K562 (cell line): Measurements from ENCODE around the gene PRKAA1. TPM values are rescaled to one million over a fixed set of nuclear protein-coding genes. Genes with fewer than 3 reads are reported as not detected.

Source experiments
- ADNP ChIP-seq: fragments of 200-800 bp; sonication (Bioruptor generic); IDR thresholded peaks from 2 replicates; pipeline ENCODE4 v1.6.1; 2016; ENCODE audit warnings: missing genetic modification characterization, missing compliant biosample characterization
- CBFB ChIP-seq: sonication (generic); formaldehyde crosslinking; IDR thresholded peaks from 2 replicates; pipeline ENCODE4 v1.4.0; 2020; ENCODE audit warnings: mild to moderate bottlenecking, missing genetic modification reagents
- CBX3 ChIP-seq, 2 experiments: IDR thresholded peaks; 1 replicate in 1 of 2; 2 replicates in 1 of 2; pipeline ENCODE4 v1.6.1; 2012; ENCODE audit warnings: inconsistent platforms in 2 of 2, low read length in 2 of 2, borderline replicate concordance in 1 of 2, control low read depth in 1 of 2
- DMBX1 ChIP-seq: fragments of 250-450 bp; sonication (Bioruptor Pico); IDR thresholded peaks from 2 replicates; pipeline ENCODE4 v1.8.0; 2022; ENCODE audit warnings: inconsistent platforms, mild to moderate bottlenecking, moderate library complexity, borderline replicate concordance
- FOXJ3 ChIP-seq: sonication (generic); formaldehyde crosslinking; IDR thresholded peaks from 2 replicates; pipeline ENCODE4 v1.4.0; 2020; ENCODE audit warnings: mild to moderate bottlenecking, missing genetic modification reagents
- KAT7 ChIP-seq: sonication (generic); formaldehyde crosslinking; IDR thresholded peaks from 2 replicates; pipeline ENCODE4 v1.8.0; 2022; ENCODE audit warnings: missing genetic modification reagents, mild to moderate bottlenecking, borderline replicate concordance
- LARP7 ChIP-seq: fragments of 450-650 bp; IDR thresholded peaks from 2 replicates; pipeline ENCODE4 v1.6.1; 2016
- LEF1 ChIP-seq: fragments of 450-650 bp; IDR thresholded peaks from 2 replicates; pipeline ENCODE4 v1.6.1; 2016; ENCODE audit warnings: mild to moderate bottlenecking
- MEF2A ChIP-seq: IDR thresholded peaks from 2 replicates; pipeline ENCODE4 v1.6.1; 2011; ENCODE audit warnings: low read depth, mild to moderate bottlenecking, low read length, moderate library complexity; ENCODE audit not compliant: control insufficient read depth
- MYC ChIP-seq, 2 experiments: fragments of 250-450 bp in 1 of 2; sonication (Bioruptor Pico) in 1 of 2; IDR thresholded peaks; 2 replicates each; pipeline versions ENCODE4 v1.5.1 to v1.6.1; 2012 to 2021; ENCODE audit warnings: low read depth in 2 of 2, borderline replicate concordance in 1 of 2, improper control_type of control experiment in 1 of 2, low read length in 1 of 2, mild to moderate bottlenecking in 1 of 2, moderate library complexity in 1 of 2
- NR1H2 ChIP-seq: sonication (generic); formaldehyde crosslinking; IDR thresholded peaks from 2 replicates; pipeline ENCODE4 v1.4.0; 2020; ENCODE audit warnings: mild to moderate bottlenecking, missing genetic modification reagents
- OTX1 ChIP-seq: fragments of 450-650 bp; formaldehyde crosslinking; IDR thresholded peaks from 2 replicates; pipeline ENCODE4 v1.4.0; 2022; ENCODE audit warnings: mild to moderate bottlenecking
- PHF20 ChIP-seq: fragments of 450-650 bp; IDR thresholded peaks from 2 replicates; pipeline ENCODE4 v1.6.1; 2018; ENCODE audit not compliant: partially characterized antibody
- PHTF2 ChIP-seq: fragments of 250-450 bp; sonication (Bioruptor Pico); IDR thresholded peaks from 2 replicates; pipeline ENCODE4 v1.5.0; 2021; ENCODE audit warnings: mild to moderate bottlenecking
- PTBP1 ChIP-seq: fragments of 200-400 bp; formaldehyde crosslinking; IDR thresholded peaks from 2 replicates; pipeline ENCODE4 v1.6.1; 2017; ENCODE audit warnings: low read depth, low read length
- RUNX1 ChIP-seq: sonication (generic); IDR thresholded peaks from 2 replicates; pipeline ENCODE4 v1.6.1; 2016; ENCODE audit warnings: antibody characterized with exemption, low read depth
- SAFB2 ChIP-seq: fragments of 200-400 bp; formaldehyde crosslinking; IDR thresholded peaks from 2 replicates; pipeline ENCODE4 v1.6.1; 2018; ENCODE audit warnings: borderline replicate concordance, low read length, low read depth, moderate library complexity; ENCODE audit not compliant: severe bottlenecking
- SFPQ ChIP-seq: fragments of 200-400 bp; formaldehyde crosslinking; IDR thresholded peaks from 2 replicates; pipeline ENCODE4 v1.6.1; 2017; ENCODE audit warnings: mild to moderate bottlenecking, low read depth, low read length, moderate library complexity
- TEAD4 ChIP-seq, 2 experiments: sonication (generic) in 1 of 2; formaldehyde crosslinking in 1 of 2; IDR thresholded peaks; 2 replicates each; pipeline versions ENCODE4 v1.6.1 to v1.8.0; 2012 to 2022; ENCODE audit warnings: borderline replicate concordance in 1 of 2, inconsistent platforms in 1 of 2, low read length in 1 of 2, mild to moderate bottlenecking in 1 of 2, missing genetic modification reagents in 1 of 2
- YY1 ChIP-seq, 3 experiments: IDR thresholded peaks; 2 replicates each; pipeline ENCODE4 v1.6.1; 2011; ENCODE audit warnings: low read length in 2 of 3, mild to moderate bottlenecking in 2 of 3, moderate library complexity in 2 of 3, borderline replicate concordance in 1 of 3, control low read depth in 1 of 3, low read depth in 1 of 3; ENCODE audit not compliant: insufficient read depth in 3 of 3, insufficient replicate concordance in 2 of 3, control insufficient read depth in 1 of 3, insufficient read length in 1 of 3; ENCODE audit errors: extremely low read depth in 1 of 3
- ZNF165 ChIP-seq: fragments of 250-450 bp; sonication (Bioruptor Pico); IDR thresholded peaks from 2 replicates; pipeline ENCODE4 v1.4.0; 2020; ENCODE audit warnings: borderline replicate concordance
- ZNF232 ChIP-seq: sonication (generic); formaldehyde crosslinking; IDR thresholded peaks from 2 replicates; pipeline ENCODE4 v1.8.0; 2022; ENCODE audit warnings: mild to moderate bottlenecking, missing genetic modification reagents
- ZNF24 ChIP-seq: fragments of 450-650 bp; IDR thresholded peaks from 2 replicates; pipeline ENCODE4 v1.6.1; 2016
- ZNF3 ChIP-seq: fragments of 250-450 bp; sonication (Bioruptor Pico); IDR thresholded peaks from 2 replicates; pipeline ENCODE4 v1.5.0; 2021; ENCODE audit warnings: mild to moderate bottlenecking, moderate library complexity
- ZNF395 ChIP-seq: fragments of 200-800 bp; sonication (Bioruptor generic); IDR thresholded peaks from 2 replicates; pipeline ENCODE4 v1.6.1; 2017; ENCODE audit warnings: missing genetic modification characterization, missing compliant biosample characterization
- ZNF57 ChIP-seq: fragments of 450-650 bp; formaldehyde crosslinking; IDR thresholded peaks from 2 replicates; pipeline ENCODE4 v1.4.0; 2020; ENCODE audit warnings: mild to moderate bottlenecking, moderate library complexity
- ZNF586 ChIP-seq: fragments of 450-650 bp; formaldehyde crosslinking; conservative IDR thresholded peaks from 2 replicates; pipeline ENCODE4 v1.4.0; 2020; ENCODE audit warnings: mild to moderate bottlenecking, moderate library complexity
- ZNF696 ChIP-seq: fragments of 250-450 bp; sonication (Bioruptor Pico); conservative IDR thresholded peaks from 2 replicates; pipeline ENCODE4 v1.4.0; 2020; ENCODE audit warnings: mild to moderate bottlenecking, moderate library complexity
- polyA plus RNA-seq, 8 experiments: library from polyadenylated mRNA; depleted of rRNA in 4 of 8; stranded (reverse) in 5 of 8; unstranded in 3 of 8; fragments of >200 nt; fragmentation: Nextera tagmentation in 2 of 8; fragmentation: Illumina TruSeq in 1 of 8; extraction: Ambion mirVana in 2 of 8; extraction: Trizol in 1 of 8; gene quantifications; 2 replicates each; pipeline versions ENCODE4 v1.2.1 to v1.2.3, GENCODE V29; 2011 to 2014; ENCODE audit warnings: inconsistent platforms in 1 of 8, missing spikeins in 1 of 8
- total RNA-seq, 7 experiments: library from RNA; depleted of rRNA in 6 of 7; stranded (reverse); fragments of >200 nt in 6 of 7; fragmentation: Illumina TruSeq in 2 of 7; extraction: Trizol in 2 of 7; gene quantifications; 2 replicates each; pipeline versions ENCODE4 v1.2.1 to v1.2.3, GENCODE V29; 2011 to 2021; ENCODE audit warnings: low replicate concordance in 1 of 7

Gene PRKAA1
- total and polyA plus RNA-seq, 9 of the 15 experiments (the other 6 are each of a cell fraction or from before 2014, with no cell fraction given): 24.5 to 84.0 (median 51.4) TPM

GRCh38 chr5:40755093-40755406, 43.1 kb downstream of the PRKAA1 start (continued):
- TF ChIP-seq ZNF3 (CRISPR knock-in tag) (no peak), ZNF57 (no peak), RUNX1 (no peak), ADNP (tag) (no peak), MEF2A (no peak), YY1 (IDR thresholded peaks at IDR 0.05; ENCODE audit: borderline replicate concordance in 1 of 3, control insufficient read depth in 1 of 3, extremely low read depth in 1 of 3, insufficient read depth in 3 of 3, insufficient read length in 1 of 3, insufficient replicate concordance in 2 of 3, low read depth in 1 of 3, low read length in 2 of 3) (no peak), OTX1 (0 out of 2 replicates have a peak, but pooled peaks have one; percentile 35), LEF1 (no peak), TEAD4 (IDR thresholded peaks at IDR 0.05; ENCODE audit: low read length) (peak; percentile 35; the same call in 1 of the 2 replicates), TEAD4 (CRISPR knock-in tag; IDR thresholded peaks at IDR 0.05; ENCODE audit: borderline replicate concordance) (no peak), CBFB (CRISPR knock-in tag) (no peak), SFPQ (no peak), LARP7 (no peak), MYC (IDR thresholded peaks at IDR 0.05; ENCODE audit: low read depth, low read length) (no peak), MYC (CRISPR knock-in tag; IDR thresholded peaks at IDR 0.05; ENCODE audit: borderline replicate concordance, low read depth) (no peak), PHF20 (no peak), ZNF586 (CRISPR knock-in tag) (no peak), KAT7 (CRISPR knock-in tag) (no peak), FOXJ3 (no peak), CBX3 (IDR thresholded peaks at IDR 0.05; ENCODE audit: borderline replicate concordance in 1 of 2, low read length in 2 of 2) (no peak), PTBP1 (no peak), ZNF696 (no peak), ZNF24 (no peak), SAFB2 (no peak), DMBX1 (CRISPR knock-in tag) (peak; percentile 36; the same call in 1 of the 2 replicates), NR1H2 (CRISPR knock-in tag) (no peak), PHTF2 (CRISPR knock-in tag) (no peak), ZNF232 (CRISPR knock-in tag) (no peak), ZNF165 (CRISPR knock-in tag) (0 out of 2 replicates have a peak, but pooled peaks have one; percentile 57), ZNF395 (CRISPR knock-in tag) (no peak; the same call in 1 of the 2 replicates)
